ENCODE data around the gene DPM2. TPM values are rescaled to one million over a fixed set of nuclear protein-coding genes. Genes with fewer than 3 reads are reported as not detected.

The DPM2 gene, protein sequence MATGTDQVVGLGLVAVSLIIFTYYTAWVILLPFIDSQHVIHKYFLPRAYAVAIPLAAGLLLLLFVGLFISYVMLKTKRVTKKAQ
- total RNA-seq: 12.0 and 13.6 TPM in 2 replicates

DNA sequence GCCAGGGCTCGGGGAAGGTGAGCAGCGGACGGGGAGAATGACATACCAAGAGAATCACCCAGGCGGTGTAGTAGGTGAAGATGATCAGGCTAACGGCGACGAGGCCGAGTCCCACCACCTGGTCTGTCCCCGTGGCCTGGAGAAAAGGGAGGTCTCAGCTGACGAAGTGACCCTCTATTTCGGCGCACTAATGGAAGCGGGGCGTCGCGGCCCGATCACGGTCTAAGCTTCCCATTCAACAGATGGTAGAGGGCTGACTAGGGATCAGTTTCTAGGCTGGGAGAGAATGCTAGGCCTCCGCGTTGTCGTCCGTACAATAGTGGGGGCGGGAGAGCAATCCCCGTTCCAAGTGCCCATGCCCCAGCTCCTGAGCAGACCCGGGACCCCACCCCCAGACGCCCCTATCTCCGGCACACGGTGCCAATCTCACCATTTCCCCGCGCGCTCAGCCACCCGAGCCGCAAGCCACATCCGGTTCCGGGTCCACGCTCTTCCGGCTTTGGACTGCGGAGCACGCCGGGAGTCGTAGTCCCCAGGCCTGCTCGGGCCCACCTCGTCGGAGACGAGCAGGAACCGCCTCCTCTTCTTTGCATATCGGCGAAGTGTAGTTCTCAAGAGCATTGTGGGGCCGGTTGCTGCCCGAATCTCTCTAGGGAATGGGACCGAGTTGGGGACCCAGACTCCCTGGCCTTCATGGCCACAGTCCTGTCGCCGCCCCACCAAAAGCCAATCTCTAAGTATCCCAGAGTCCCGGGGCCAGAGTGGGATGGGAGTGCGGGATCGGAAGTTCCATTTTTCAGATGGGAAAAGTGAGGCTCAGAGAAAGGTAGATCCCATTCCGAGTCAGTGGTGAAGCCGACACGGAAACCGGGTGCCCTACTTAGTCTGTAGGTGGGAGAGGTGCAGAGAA is at the start of gene DPM2:
Gene DPM2 (minus strand): TSS at position 467 of the 910 bp plus-strand sequence. CDS start 34 bp downstream, at position 433.

DNA sequence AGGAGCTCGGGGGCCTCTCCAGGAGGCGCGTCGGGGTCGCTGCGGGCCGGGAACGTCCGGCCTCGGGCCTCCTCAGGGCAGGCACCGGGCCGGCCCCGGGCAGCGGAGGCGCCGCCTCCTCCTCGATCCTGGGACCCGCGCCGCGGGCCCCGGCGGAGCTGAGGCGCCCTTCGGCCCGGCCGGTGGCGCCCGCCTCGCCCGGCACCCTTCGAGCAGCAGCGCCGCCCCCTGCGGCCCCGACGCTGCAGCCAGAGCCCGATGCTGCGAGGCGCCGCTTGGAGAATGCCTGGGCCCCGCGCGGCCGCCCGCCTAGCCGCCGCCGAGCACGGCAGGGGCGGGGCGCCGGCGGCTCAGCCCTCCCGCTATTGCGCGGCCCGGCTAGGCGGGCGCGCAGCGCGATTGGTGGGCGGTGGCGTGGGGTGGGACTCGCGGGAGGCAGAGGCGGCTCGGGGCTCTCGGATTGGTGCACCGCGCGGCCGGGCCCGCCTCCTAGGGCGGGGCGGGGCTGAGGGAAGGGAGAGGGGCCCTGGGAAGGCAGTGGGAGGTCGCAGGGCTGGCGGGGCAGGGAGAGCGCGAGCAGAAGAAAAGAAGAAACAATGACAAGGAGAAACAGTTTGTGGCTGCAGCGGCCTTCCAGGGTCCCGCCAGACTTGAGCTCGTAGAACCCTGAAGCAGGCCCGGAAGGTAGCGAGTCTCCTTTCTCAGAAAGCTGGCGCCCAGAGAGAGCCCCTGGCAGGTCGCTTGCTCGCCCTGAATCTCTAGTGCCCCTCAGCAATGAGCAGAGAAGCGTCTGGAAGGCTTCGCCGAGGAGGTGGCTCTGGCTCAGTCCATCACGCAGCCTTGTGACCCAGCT is 43.3 kb upstream of the DPM2 start, which contains the start of gene EEIG1:
Gene EEIG1 (minus strand): TSS at position 284 of the 853 bp plus-strand sequence. CDS start 852 bp downstream, outside the sequence.

DNA sequence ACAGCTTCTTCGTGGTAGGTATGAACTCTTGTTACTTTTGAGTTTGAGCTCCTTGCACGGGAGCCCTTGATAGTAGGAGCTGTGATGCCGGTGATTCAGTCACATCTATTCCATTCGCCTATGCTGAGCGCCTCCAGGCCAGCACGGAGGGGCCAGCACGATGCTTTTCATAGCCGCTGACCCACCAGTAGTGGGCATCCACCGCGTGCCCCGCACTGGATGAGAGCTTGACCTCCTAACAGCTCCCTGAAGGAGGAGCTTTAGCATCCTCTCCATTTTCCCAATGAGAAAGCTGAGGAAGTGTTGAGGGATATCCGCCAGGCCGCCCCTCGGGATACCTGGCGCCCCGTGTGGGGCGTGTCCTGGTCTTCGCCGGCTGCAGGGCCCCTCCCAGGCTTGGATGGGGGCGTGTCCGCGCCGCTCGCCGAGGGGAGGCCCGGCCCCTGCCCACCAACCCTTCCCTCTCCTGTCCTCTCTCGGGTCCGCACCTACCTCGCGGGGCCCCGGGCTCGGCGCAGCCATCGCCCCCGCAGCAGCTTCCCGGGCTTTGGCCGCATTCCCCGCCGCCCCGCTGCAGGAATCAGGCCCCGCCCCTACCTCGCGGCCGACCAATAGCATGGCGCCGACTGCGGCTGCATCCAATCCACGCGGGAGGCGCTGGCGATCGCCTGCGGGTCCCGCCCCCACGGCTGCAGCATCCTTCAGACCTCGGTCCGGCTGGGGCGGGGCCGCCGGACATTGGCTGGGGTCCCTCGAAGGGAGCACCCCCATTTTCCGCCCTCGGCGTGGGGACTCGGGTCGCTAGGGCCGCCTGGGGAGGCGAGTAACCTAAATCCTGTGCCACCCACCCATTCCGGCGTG is 7.2 kb downstream of the DPM2 start, which contains the start of gene PIP5KL1:
Gene PIP5KL1 (minus strand): TSS at position 547 of the 861 bp plus-strand sequence. CDS start 25 bp downstream, at position 522.

DNA sequence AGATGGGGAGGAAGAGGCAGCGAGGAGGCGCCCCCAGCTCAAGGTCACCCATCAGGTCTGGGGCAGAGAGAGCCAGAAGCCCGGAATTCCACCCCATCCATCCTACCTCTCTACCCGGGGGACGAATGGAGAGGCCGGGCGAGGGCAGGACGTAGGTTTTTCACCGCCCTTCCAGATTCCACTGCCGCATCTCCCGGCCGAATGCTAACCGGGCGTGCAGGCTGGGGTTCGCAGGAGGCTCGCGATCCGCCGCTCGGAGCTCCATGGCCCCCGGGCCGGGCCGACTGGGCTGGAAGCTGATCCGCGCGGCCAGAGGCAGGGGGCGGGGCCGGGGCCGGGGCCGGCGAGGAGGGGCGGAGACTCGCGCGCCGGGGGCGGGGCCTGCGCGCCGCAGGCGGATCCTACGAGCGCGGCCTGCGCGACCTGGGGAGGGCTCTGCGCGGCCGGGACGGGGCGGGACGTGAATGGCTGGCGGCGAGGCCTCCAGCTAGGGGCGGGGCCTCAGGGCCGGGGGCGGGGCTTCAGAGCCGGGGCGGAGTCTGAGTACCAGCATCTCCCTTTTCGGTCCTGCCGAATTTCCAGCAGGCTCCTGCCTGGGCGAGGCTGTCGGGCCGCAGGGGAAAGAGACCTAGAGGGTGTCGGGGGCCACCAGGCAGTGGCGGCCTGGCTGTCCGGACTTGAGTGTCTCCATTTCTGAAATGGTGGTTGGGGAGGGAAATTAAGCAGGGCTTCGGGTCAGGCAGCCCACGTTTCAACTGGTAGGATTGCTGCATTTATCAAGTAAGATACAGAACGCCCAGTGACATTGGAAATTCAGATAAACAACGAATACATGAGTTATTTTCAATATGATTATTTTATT is 20.7 kb downstream of the DPM2 start, which contains the start of gene ST6GALNAC4:
Gene ST6GALNAC4 (minus strand): TSS at position 322 of the 862 bp plus-strand sequence. CDS start 622 bp downstream, outside the sequence.

DNA sequence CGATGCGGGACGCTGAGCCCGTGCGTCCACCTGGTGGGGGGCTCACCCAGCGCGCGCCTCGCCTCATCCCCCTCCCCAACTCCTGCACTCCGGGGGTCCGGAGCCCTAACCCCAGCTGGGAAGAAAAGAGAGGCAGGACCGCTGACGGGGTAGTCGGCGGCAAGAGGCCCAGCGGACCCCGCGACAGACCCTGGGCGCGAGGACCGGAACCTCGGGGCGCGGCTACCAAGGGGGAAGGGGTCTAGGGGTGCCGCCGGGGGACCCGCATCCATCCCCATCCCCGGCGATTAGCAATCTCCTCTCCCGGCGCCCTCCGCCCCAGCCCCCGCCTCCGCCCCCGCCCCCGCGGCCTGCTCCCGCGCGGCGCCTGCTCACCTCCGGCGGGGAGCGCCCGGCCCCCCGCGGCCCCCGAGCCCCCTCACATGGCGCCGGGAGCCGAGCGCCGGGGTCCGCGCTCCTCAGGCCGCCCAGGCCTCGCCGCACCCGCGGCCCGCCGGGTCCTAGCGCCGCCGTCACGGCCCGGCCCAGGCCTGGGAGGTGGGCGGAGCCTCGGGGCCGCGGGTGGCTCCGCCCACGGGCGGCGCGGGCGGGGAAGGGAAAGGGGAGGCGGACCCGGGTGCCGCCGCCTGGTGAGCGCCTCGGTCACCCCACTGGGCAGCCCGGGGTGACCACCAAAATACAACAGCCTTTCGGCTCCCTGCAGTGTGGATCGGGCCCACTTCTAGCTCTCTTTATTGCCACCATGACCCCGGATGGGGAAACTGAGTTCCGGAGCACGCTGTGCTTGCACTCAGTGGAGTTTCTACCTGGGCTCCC is 38.3 kb downstream of the DPM2 start, which contains the start of gene ST6GALNAC6:
Gene ST6GALNAC6 (minus strand): TSS at position 476 of the 816 bp plus-strand sequence. CDS start 1,622 bp downstream, outside the sequence.

Other genes with a start within 250 kb of the DPM2 start
- not detected in 2 replicates for gene CFAP157, start 230.9 kb downstream of the DPM2 start, total RNA-seq
- gene PTRH1, start 222.2 kb downstream of the DPM2 start, total RNA-seq: 19.2 and 34.0 TPM in 2 replicates
- not detected in 2 replicates for gene TTC16, start 221.8 kb downstream of the DPM2 start, total RNA-seq
- gene TOR2A, start 202.6 kb downstream of the DPM2 start, total RNA-seq: 4.8 and 5.5 TPM in 2 replicates
- under 0.01 TPM in 2 replicates for gene SH2D3C, start 159.2 kb downstream of the DPM2 start, total RNA-seq
- 40.1 and 42.2 TPM in 2 replicates for gene CDK9, start 151.8 kb downstream of the DPM2 start, total RNA-seq
- 86.3 and 124 TPM in 2 replicates for gene FPGS, start 135.0 kb downstream of the DPM2 start, total RNA-seq
- gene ENG, start 83.2 kb downstream of the DPM2 start, total RNA-seq: 0.48 and 0.85 TPM in 2 replicates
- 23.6 and 37.9 TPM in 2 replicates for gene AK1, start 60.2 kb downstream of the DPM2 start, total RNA-seq
- 23.0 and 26.3 TPM in 2 replicates for gene ST6GALNAC6, start 38.3 kb downstream of the DPM2 start, total RNA-seq
- 32.0 and 37.7 TPM in 2 replicates for gene ST6GALNAC4, start 20.8 kb downstream of the DPM2 start, total RNA-seq
- gene PIP5KL1, start 7.1 kb downstream of the DPM2 start, total RNA-seq: 3.8 and 6.0 TPM in 2 replicates
- gene EEIG1, start 43.1 kb upstream of the DPM2 start, total RNA-seq: 7.7 and 8.5 TPM in 2 replicates
- gene NAIF1, start 129.5 kb upstream of the DPM2 start, total RNA-seq: 9.2 and 10.1 TPM in 2 replicates
- 9.4 and 22.2 TPM in 2 replicates for gene SLC25A25, start 130.4 kb upstream of the DPM2 start, total RNA-seq
- gene PTGES2, start 189.9 kb upstream of the DPM2 start, total RNA-seq: 65.2 and 112 TPM in 2 replicates
- 20.5 and 154 TPM in 2 replicates for gene LCN2, start 211.6 kb upstream of the DPM2 start, total RNA-seq
- 65.9 and 79.5 TPM in 2 replicates for gene BBLN, start 222.4 kb upstream of the DPM2 start, total RNA-seq

Measured in tracheal epithelial cell (primary cell).